Activated T-helper 2 cell treated with anti-CD3 and anti-CD28 coated beads, Interferon-gamma antibody, Interleukin-2, Interleukin-4, amounts not matched to agents 10 μg/mL and 5 μg/mL and 100 μg/mL, durations not matched to agents 14 hours and 24 hours and 36 hours (primary cell): Measurements from ENCODE around the gene PLCH2. TPM values are rescaled to one million over a fixed set of nuclear protein-coding genes. Genes with fewer than 3 reads are reported as not detected.
"Not testable (repeated sequence)": the region's sequence is repeated elsewhere in the genome, so short reads cannot be mapped to it uniquely, and the experiment has no call there.

Experiments
- DNase-seq: peaks from one replicate; pipeline ENCODE4 v3.0.0; 2021; ENCODE audit warnings: low spot score
- H3K27ac Mint-ChIP-seq: one replicate; pipeline ENCODE4 v1.8.0; 2021; ENCODE audit warnings: mixed read lengths
- H3K27me3 Mint-ChIP-seq: one replicate; pipeline ENCODE4 v1.8.0; 2021; ENCODE audit warnings: low read depth, mixed read lengths
- H3K36me3 Mint-ChIP-seq: one replicate; pipeline ENCODE4 v1.8.0; 2021; ENCODE audit warnings: low read depth, mixed read lengths
- H3K4me1 Mint-ChIP-seq: one replicate; pipeline ENCODE4 v1.8.0; 2021; ENCODE audit warnings: low read depth, mixed read lengths
- H3K4me3 Mint-ChIP-seq: one replicate; pipeline ENCODE4 v1.8.0; 2021; ENCODE audit warnings: low read depth, mild to moderate bottlenecking, moderate library complexity, mixed read lengths
- H3K9me3 Mint-ChIP-seq: one replicate; pipeline ENCODE4 v1.8.0; 2021; ENCODE audit warnings: mixed read lengths
- intact Hi-C: fragments of 100-400 bp; cut with micrococcal nuclease; formaldehyde crosslinking; loops from one replicate; pipeline ENCODE4 v1.15.1; 2023
- total RNA-seq: library from RNA; stranded (reverse); gene quantifications from 2 replicates; pipeline ENCODE4 v1.2.3, GENCODE V29; 2022

Gene PLCH2
- total RNA-seq, 1 donor from 2014 or later = 2.6 TPM

GRCh38 chr1:2433936-2434655 lies 42.0 kb upstream of the PLCH2 start:
- intact Hi-C loops = no loop called here
- Mint-ChIP-seq H3K36me3 (no peaks in the 10 kb centered on the region), H3K27me3 (no peaks in the 10 kb centered on the region), H3K9me3 (peaks cover 6% of the 10 kb centered on the region), H3K4me1 (no peaks in the 10 kb centered on the region), H3K27ac (no peak overlapping the region), H3K4me3 (no peak overlapping the region)
- no peak for DNase-seq

GRCh38 chr1:2435091-2435490 lies 41.0 kb upstream of the PLCH2 start:
- Mint-ChIP-seq H3K4me1 (no peaks in the 10 kb centered on the region), H3K9me3 (no peaks in the 10 kb centered on the region), H3K27ac (no peak overlapping the region), H3K36me3 (no peaks in the 10 kb centered on the region), H3K27me3 (no peaks in the 10 kb centered on the region), H3K4me3 (no peak overlapping the region)
- intact Hi-C loops = no loop called here
- no peak for DNase-seq

- no peak overlapping the region for H3K27ac Mint-ChIP-seq
- H3K4me1 Mint-ChIP-seq = no peaks in the 10 kb centered on the region
- H3K36me3 Mint-ChIP-seq = no peaks in the 10 kb centered on the region
- H3K9me3 Mint-ChIP-seq = no peaks in the 10 kb centered on the region
- no peaks in the 10 kb centered on the region for H3K27me3 Mint-ChIP-seq
- H3K4me3 Mint-ChIP-seq = no peak overlapping the region
- intact Hi-C loops = no loop called here
- no peak for DNase-seq
These were observed 40.2 kb upstream of the PLCH2 start for GRCh38 chr1:2435746-2436355.

GRCh38 chr1:2436876-2437275 lies 39.2 kb upstream of the PLCH2 start:
- Mint-ChIP-seq H3K27me3 (no peaks in the 10 kb centered on the region), H3K4me3 (no peak overlapping the region), H3K36me3 (no peaks in the 10 kb centered on the region), H3K4me1 (no peaks in the 10 kb centered on the region), H3K9me3 (no peaks in the 10 kb centered on the region), H3K27ac (no peak overlapping the region)
- DNase-seq = no peak
- intact Hi-C loops = no loop called here

- no peak for DNase-seq
- intact Hi-C loops = no loop called here
- Mint-ChIP-seq H3K27ac (no peak overlapping the region), H3K4me3 (no peak overlapping the region), H3K27me3 (peaks cover under 1% of the 10 kb centered on the region), H3K36me3 (no peaks in the 10 kb centered on the region), H3K9me3 (no peaks in the 10 kb centered on the region), H3K4me1 (no peaks in the 10 kb centered on the region)
These were observed 38.5 kb upstream of the PLCH2 start for GRCh38 chr1:2437617-2438016.

- no peak overlapping the region for H3K27ac Mint-ChIP-seq
- DNase-seq = no peak
- H3K4me1 Mint-ChIP-seq = no peaks in the 10 kb centered on the region
- H3K4me3 Mint-ChIP-seq = no peak overlapping the region
- intact Hi-C loops = no loop called here
- H3K9me3 Mint-ChIP-seq = no peaks in the 10 kb centered on the region
- peaks cover 3% of the 10 kb centered on the region for H3K27me3 Mint-ChIP-seq
- H3K36me3 Mint-ChIP-seq = no peaks in the 10 kb centered on the region
These were observed 38.1 kb upstream of the PLCH2 start for GRCh38 chr1:2438038-2438437.

GRCh38 chr1:2438641-2439040 lies 37.4 kb upstream of the PLCH2 start:
- DNase-seq = no peak
- no peaks in the 10 kb centered on the region for H3K36me3 Mint-ChIP-seq
- no peaks in the 10 kb centered on the region for H3K9me3 Mint-ChIP-seq
- no peak overlapping the region for H3K27ac Mint-ChIP-seq
- H3K4me3 Mint-ChIP-seq = no peak overlapping the region
- peaks cover 3% of the 10 kb centered on the region for H3K27me3 Mint-ChIP-seq
- no peaks in the 10 kb centered on the region for H3K4me1 Mint-ChIP-seq
- intact Hi-C loops = no loop called here

GRCh38 chr1:2439369-2439768 lies 36.7 kb upstream of the PLCH2 start:
- H3K27ac Mint-ChIP-seq = no peak overlapping the region
- intact Hi-C loops = no loop called here
- H3K27me3 Mint-ChIP-seq = peaks cover 3% of the 10 kb centered on the region
- H3K4me1 Mint-ChIP-seq = no peaks in the 10 kb centered on the region
- no peak overlapping the region for H3K4me3 Mint-ChIP-seq
- H3K36me3 Mint-ChIP-seq = no peaks in the 10 kb centered on the region
- H3K9me3 Mint-ChIP-seq = no peaks in the 10 kb centered on the region
- DNase-seq = no peak

- H3K4me3 Mint-ChIP-seq, intact Hi-C loops, H3K36me3 Mint-ChIP-seq, DNase-seq, H3K27me3 Mint-ChIP-seq, H3K27ac Mint-ChIP-seq, H3K9me3 Mint-ChIP-seq, H3K4me1 Mint-ChIP-seq: not testable (repeated sequence)
These were observed 35.7 kb upstream of the PLCH2 start for GRCh38 chr1:2440346-2440745.

- H3K4me1 Mint-ChIP-seq = no peaks in the 10 kb centered on the region
- H3K9me3 Mint-ChIP-seq = no peaks in the 10 kb centered on the region
- no peak overlapping the region for H3K4me3 Mint-ChIP-seq
- H3K27me3 Mint-ChIP-seq = peaks cover 8% of the 10 kb centered on the region
- intact Hi-C loops = no loop called here
- no peak overlapping the region for H3K27ac Mint-ChIP-seq
- no peaks in the 10 kb centered on the region for H3K36me3 Mint-ChIP-seq
- no peak for DNase-seq
These were observed 34.3 kb upstream of the PLCH2 start for GRCh38 chr1:2441746-2442145.

GRCh38 chr1:2442661-2443060 lies 33.4 kb upstream of the PLCH2 start:
- DNase-seq = no peak
- Mint-ChIP-seq H3K27me3 (peaks cover 8% of the 10 kb centered on the region), H3K9me3 (no peaks in the 10 kb centered on the region), H3K27ac (no peak overlapping the region), H3K4me1 (no peaks in the 10 kb centered on the region), H3K4me3 (no peak overlapping the region), H3K36me3 (no peaks in the 10 kb centered on the region)
- intact Hi-C loops = no loop called here

- intact Hi-C loops = no loop called here
- Mint-ChIP-seq H3K27me3 (peaks cover 8% of the 10 kb centered on the region), H3K4me1 (no peaks in the 10 kb centered on the region), H3K36me3 (no peaks in the 10 kb centered on the region), H3K4me3 (no peak overlapping the region), H3K9me3 (no peaks in the 10 kb centered on the region), H3K27ac (no peak overlapping the region)
- no peak for DNase-seq
These were observed 32.6 kb upstream of the PLCH2 start for GRCh38 chr1:2443277-2444137.

- H3K27ac Mint-ChIP-seq = no peak overlapping the region
- H3K36me3 Mint-ChIP-seq = no peaks in the 10 kb centered on the region
- no peak overlapping the region for H3K4me3 Mint-ChIP-seq
- DNase-seq = no peak
- no peaks in the 10 kb centered on the region for H3K9me3 Mint-ChIP-seq
- H3K4me1 Mint-ChIP-seq = no peaks in the 10 kb centered on the region
- intact Hi-C loops = no loop called here
- peaks cover 8% of the 10 kb centered on the region for H3K27me3 Mint-ChIP-seq
These were observed 31.9 kb upstream of the PLCH2 start for GRCh38 chr1:2444138-2444591.
